HG02943 (cell line): ENCODE measurements around the gene KCNQ2.

ENCODE experiments used
- ATAC-seq: cut with Tn5 transposase; IDR thresholded peaks from one replicate; pipeline ENCODE4 v1.9.1; 2021; ENCODE audit warnings: mild to moderate bottlenecking, low read depth, moderate library complexity; ENCODE audit not compliant: unreplicated experiment

The KCNQ2 gene

DNA sequence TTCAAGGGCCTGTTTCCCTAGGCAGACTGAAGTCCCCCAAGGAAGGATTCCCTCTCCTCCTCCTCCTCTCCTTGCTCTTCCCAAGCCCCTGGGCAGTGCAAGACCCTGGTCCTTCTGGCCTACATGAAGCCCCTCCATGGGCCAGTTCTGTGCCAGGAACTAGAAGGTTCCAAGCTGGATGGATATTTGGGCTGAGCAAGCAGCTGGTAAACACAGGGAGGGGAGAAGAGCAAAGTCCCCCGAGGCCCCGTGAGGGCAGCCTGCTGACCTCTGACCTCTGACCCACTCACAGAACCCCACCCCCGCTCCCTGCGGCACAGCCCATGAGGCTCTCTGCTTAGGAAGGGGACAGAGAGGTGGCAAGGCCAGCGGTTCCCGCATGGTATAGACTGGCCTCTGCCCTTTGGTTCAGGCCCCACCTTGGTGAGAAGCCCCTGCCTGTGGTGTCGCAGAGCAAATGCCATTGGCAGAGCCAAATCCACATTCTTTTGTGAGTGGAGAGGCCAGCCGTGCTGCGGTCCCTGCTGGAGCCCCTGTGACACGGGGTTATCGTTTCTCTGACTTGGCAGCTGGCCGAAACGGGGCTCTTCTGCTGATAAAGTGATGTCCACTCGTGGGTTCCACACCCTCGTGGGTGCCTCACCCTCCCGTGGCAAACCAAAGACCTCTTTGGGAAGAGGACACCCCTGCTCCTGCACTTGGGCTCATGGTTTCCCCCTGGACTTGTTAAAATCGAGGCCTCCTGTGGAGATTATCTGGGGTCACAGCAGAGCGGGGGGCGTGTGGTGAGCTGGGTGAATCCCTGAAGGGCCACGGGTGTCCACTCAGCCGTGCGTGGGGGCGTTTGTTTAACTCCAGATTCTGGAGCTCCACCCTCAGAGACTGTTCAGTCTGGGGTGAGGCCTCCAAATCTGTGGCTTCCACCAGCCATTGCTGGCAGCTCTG lies 109.2 kb downstream of the KCNQ2 start:
- no peak for ATAC-seq

DNA sequence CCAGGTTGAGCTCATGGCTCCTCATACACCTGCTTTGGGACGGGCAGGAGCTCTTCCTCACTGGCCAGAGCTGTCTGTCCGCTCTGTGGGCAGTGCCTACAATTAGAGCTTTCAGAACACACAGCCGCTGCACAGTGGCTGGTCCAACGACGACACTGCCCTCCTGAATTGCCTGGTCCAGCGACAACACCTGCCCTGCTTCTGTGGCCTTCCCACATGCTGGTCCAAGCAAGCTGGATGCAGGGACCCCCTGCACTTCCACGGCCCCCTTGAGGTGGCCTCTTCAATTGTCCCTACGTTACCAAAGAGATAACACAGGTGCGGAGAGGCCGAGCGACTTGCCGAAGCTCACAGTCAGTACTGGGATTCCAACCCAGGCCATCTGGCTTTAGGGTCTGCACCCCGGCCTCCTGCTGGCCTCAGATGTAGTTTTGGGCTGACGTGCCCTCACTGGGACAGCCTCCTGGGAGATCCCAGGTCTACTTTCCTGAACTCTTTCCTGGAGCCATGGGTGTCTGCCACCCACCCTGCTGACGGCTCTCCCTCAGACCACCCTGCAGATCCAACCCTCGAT lies 109.9 kb downstream of the KCNQ2 start:
- no peak for ATAC-seq

DNA sequence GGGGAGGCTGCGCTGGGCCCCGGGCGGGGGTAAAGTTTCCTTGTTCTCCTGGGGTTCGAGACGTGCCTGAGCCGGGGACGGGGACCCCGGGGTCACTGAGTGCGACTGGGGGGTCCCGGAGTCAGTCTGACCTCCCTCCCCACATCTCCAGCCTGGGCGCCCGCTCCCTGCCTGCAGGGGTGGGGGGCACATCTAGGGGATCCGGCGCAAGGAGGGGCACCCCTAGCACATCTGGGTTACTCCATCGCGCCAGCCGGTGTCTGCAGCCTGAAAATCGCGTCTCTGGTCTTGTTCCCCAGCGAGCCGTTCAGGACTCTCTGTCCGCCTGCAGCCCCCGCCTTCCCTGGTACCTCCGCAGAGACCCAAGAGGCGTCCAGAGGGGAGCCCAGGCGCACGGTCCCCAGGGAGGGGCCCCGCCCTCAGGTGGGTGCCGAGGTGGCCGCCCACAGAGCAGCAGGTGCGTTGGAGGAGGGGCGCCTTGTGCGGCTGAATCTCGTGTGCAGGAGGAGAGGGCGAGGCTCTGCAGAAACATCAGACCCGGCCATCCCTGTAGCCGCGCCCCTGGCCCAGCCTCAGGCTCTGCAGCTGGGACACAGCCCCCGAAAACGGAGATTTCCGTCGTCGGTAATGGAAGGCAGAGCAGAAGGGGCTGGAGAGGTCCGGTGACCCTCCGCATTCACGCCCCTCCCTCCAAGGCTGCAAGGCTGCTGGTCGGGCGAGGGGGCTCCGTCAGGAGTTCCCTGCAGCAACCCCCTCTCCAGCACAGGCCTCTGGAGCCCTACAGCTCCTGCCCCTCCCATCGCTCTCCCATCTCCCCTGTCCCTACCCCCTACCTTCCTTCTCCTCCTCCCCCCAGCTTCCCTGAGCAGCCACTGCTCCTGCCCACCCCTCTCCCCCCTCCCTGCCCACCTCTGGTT lies 110.7 kb downstream of the KCNQ2 start:
- ATAC-seq = no peak

DNA sequence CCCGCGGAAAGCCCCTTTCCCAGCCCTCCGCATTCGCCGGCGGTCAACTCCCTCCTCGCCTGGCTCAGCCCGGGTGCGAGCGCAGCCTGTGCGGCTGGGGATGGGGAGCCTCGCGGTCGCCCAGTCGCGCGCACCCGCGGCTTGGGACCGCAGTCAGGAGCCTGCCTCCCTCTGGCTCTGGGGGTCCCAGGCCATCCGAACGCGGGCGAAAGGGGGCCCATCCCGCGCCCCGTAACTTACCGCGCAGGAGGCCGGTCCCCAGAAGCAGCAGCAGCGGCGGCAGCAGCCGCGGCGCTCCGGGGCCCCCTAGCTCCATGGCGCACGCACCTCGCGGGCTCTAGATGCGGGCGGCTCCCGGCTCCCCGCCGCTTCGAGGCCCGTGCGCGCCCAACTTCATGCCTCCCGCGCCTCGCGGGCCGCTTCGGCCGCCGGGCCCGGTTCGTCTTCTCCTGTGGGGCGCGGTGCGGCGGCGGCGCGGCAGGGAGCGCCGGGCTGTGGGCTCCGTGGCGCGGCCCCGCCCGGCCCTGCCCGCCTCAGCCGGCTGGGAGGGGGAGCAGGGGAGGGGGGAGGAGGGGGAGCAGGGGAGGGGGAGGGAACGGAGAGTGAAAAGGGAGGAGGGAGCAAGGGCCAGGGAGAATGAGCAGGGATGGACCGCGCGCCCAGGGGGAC lies 111.5 kb downstream of the KCNQ2 start, which contains the start of gene CHRNA4:
Gene CHRNA4, minus strand, starts transcription at position 500 of the 669 bp plus-strand sequence. Its CDS starts 184 bp downstream, at position 316.
- ATAC-seq = no peak

DNA sequence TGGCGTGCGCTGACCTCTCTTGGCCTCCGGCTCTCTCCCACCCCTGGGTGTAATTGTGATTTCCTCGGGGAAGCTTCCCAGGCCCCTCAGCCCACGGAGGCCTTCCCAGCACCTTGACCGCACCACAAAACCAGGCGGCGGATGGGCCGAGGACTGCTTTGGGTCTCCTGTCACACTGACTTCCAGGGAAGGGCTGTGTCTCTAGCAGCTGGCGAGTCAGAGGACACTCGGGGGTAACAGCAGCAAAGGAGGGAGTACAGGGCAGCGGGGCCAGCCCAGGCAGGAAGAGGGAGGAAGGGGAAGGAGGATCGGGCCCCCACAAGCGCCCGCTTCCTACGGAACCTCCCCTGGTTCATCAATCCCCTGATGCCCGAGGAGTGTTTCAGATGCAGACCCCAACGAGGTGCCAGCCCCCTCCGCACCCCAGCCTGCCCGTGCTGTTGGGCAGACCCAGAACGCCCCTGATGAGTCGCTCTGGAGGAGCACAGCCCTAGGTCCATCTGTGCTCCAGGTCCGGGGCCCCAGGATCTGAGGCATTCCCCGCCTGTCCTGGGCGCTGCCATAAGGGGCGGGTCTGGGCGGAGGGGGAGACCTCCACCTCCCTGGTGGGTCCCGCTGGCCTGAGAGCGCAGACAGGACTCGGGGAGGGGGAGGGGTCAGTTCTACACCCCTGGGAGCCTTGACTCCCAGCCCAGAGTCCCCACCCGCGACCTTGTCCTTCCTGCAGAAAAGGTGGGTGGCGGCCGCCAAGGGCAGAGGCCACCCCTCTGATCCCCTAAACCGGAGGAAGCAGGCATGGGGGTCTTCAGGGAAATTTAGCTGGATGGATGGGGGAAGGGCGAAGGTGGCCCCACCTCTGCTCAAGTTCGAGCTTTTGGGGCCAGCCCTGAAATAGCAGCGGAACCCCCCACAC lies 112.3 kb downstream of the KCNQ2 start:
- ATAC-seq = no peak

DNA sequence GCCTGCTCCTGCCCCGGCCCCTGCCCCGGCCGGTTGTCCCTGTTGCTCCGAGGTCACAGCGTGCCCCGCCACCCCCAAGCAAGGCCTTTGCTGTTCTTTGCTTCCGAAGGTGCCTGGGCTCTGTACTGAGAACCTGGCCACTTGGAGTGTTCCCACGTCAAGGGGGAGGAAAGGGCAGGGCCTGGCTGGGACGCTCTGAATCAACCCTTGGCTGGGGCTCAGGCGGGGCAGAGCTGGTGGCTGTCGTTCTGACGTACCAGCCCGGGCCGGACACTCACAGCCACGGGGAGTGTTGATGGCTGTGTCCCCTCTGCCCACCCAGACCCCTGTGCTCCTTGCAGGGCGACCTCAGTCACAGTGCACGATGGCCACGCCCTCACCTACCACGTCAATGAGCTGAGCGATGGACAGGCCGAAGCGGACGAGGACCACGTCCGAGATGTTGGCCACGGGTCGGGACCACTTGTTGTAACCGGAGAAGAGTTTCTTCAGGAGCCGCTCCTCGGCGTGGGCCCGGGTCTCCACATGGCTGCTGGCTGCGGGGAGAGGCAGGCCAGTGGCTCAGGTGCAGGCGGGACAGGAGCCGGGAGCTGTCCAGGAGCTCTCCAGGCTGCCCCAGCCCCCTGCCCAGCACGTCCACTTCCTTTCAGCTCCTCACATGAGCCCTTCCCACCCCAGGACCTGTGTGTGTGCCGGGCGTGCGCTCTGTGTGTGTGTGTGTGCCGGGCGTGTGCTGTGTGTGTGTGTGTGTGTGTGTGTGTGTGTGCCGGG lies 113.1 kb downstream of the KCNQ2 start:
- ATAC-seq = no peak

DNA sequence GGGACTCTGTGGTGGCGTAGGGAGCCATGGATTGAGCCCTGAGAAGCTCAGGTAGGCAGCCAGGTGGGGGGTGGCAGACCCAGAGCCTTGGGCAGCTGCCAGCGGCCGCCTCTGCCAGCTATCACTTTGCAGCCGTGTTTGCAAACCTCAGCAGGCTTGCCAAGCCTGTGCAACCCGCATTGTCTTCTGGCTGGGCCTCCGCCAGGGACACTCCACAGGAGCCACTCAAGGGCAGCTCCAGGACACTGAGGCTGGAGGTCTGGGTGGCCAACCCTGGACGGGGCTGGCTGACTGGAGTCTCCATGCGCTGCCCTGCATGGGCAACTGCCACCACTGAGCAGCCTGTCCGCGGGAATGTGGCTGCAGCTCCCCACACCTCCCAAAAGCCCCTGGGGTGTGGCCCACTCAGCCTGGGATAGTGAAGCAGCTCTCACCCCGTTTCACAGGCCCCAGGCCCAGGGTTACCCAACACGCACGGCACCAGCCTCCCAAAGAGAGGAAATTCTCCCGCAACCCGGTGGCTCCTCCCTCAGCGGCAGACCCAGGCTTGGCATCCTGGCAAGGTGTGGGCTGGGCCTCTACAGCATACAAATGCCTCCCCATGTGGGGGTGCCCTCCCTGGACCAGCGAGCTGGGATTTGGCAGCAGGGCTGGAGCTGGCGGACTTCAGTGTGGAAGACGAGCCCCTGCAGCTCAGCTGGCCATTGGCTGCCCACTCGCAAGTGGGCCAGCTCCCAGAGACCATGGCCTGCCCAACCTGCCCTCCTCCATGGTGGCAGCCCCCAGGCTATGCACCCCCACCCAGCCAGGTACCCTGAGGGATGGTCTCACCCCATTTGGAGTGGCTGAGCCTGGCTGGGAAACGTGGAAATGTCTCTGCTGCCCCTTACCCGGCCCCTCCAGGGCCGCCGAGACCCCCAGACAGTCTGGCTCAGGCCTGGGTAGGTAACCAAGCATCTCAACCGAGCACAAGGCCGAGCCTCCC lies 114.2 kb downstream of the KCNQ2 start:
- ATAC-seq = no peak

DNA sequence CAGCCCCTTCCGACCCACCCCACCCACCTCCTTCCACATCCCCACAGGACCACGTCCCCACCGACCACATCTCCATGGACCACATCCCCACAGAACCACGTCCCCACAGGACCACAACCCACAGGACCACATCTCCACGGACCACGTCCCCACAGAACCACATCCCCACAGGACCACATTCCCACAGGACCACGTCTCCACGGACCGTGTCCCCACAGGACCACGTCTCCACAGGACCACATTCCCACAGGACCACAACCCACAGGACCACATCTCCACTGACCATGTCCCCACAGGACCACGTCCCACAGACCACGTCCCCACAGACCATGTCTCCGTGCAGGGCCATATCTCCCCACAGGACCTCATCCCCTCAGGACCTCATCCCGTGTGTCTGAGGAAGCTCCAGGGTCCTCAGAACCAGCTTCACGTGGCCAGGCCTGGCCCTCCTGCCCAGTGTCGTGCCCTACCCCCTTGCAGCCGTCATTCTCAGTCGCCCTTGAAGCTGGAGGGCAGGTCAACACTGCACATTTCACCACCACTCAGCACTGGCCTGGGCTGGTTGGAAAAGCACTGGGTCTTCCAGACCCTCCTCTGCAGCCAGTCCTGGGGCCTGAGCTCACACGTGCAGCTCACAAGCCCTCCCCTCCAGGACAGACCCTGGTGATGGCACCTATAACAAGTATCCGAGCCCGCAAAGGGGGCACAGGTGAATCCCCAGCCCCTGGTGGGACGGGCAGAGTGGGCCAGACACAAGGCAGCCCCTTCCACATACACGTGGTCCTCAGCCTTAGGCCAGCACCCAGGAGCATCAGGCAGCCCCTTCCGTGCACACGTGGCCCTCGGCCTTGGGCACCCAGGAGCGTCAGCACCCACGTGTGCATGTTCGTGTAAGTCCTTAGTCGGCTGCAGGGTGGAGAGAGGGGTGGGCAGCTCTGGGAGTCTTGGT lies 115.2 kb downstream of the KCNQ2 start:
- ATAC-seq = no peak

DNA sequence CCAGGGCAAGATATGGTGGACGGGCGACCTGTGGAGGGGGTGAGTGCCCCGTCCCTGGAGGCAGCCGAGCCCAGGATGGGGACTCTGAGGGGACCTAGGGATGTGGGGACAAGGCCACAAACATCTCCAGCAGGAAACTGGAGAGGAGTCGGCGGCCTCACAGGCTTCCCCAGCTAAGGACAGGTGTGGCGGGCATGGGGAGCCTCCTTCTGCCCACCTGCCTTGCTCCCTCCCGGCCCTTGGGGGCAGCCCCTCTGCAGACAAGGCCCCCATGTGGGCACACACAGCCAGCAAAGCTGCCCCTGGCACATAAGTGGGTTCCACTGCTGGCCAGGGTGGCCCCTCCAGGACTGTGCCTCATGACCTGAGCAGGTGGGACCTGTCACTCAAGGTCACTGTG lies 115.9 kb downstream of the KCNQ2 start:
- ATAC-seq = no peak

DNA sequence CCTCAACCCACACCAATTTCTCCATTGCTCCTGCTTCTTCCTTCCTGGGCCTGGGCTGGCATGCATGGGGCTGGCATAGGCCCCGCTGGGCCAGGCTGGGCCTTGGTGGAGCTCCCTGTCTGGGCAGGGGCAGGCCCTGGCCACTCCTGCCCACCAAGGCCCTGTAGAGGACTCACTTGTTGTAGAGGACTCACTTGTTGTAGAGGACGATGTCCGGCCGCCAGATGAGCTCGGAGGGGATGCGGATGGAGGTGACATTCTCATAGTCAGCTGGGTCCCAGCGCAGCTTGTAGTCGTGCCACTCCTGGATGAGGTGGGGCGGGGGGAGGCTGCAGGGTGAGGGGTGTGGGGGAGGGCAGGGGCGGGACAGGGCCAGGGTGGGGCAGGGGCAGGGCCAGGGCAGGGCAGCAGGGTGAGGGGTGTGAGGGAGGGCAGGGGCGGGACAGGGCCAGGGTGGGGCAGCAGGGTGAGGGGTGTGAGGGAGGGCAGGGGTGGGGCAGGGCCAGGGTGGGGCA lies 116.6 kb downstream of the KCNQ2 start:
- no peak for ATAC-seq

DNA sequence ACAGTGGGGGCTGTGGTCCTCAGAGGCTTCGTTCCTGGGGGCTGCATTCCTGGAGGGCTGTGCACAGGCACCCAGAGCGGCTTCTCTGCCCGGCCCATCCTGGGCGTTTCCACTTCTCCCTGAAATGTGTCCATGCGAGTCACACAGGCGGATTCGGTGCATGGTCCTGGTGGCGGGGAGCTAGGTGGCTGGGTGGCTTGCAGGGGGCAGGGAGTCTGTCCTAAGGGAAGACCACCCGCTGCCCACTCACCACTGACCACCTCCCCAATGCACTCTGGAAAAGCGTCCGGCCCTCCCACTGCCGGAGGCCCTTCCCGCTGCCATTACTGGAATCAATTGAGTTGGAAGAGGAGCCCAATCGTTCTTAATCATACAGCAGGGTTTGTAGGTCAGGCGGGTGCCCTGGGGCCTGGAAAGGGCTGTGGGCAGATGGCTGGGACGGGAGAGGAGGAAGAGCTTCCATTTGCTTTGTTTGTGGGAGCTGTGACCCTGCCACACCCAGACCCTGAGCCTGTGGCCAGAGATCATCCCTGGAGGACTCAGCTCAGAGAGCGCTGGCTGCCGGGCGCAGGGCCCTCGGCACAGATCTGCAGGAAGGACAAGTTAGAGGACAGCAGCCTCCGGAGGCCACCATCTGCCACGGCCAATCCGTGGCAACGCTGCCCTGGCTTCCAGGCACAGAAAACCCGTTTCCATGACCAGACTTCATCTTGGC lies 117.7 kb downstream of the KCNQ2 start:
- ATAC-seq = no peak

DNA sequence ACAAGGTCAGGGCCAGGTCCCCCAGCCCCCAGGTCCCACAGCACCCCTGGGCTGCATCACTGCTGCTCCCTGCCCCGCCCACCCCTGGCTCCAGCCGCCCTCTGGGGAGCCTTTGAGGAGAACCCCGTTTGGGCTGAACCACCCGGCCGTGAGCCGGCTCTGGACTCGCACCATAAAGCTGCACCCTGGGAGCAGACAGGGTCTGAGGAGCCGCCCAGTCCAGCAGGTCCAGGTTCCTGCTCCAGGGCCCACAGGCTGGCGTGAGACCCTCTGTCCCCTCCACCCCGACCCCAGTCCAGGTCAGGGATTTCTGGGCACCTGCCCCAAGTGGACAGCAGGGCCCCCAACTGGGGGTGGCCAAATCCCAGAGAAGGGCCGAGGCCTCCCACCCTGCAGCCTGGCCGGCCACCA lies 119.6 kb downstream of the KCNQ2 start:
- ATAC-seq = no peak

DNA sequence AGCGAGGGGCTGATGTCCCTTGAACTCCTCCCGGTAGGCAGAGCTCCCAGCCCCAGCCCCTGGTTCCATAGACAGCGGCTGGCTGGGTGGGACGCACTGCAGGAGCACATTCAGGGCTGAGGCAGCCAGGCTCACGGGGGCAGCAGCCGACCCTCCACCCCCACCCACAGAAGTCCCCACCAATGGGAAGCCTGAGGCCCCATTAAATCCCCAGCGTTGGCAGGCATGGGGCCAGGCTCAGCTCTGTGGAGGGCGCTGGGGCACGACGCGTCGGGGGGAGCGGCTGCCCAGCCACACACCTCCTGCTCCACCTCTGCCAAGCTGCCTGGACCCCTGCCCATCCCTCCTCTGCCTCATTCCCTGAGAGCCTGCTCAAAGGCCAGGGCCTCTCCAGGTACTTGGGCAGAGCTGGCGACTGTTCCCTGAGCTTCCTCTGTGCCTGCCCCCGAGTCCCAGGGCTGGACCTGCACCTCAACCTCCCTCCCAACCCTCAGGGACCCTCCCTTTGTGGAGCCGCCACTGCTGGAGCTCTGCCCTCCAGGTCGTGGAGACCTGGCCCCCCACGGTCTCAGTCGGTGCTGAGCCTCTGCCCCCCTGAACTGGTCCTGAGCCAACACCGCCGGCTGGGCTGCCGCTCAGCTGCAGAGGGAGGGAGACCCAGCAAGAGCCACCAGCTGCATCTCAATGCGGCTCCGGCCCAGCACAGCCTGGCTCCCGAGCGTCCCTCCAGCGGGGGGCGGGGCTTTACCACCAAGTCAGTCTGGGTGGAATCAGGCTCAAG lies 120.5 kb downstream of the KCNQ2 start:
- no peak for ATAC-seq

DNA sequence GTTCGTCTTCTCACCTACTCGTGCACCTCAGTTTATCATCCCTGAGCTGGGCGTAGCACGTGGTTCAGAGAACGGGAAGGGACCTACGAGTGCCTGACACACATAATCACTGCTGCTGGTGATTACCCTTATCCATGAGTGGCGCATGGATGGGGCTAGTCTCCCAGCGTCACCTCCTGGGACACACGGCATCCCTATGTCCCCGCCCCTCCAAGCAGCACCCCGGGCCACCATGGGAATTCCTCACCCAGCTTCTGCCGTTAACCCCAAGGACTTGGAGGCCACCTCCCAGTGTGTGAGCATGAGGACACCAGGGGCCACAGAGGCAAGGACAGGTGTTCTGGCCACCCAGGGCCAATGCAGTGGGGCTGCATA lies 121.1 kb downstream of the KCNQ2 start:
- no peak for ATAC-seq
